Neutrophil (primary cell): ENCODE results near the gene RABL6.

ENCODE experiments used
- H3K27ac ChIP-seq: fragments of 200-600 bp; sonication (generic); 2 replicates; pipeline ENCODE4 v1.5.1; 2016; ENCODE audit warnings: mild to moderate bottlenecking, moderate library complexity
- H3K27me3 ChIP-seq: fragments of 200-600 bp; sonication (generic); 2 replicates; pipeline ENCODE4 v1.6.0; 2016; ENCODE audit warnings: mild to moderate bottlenecking
- H3K36me3 ChIP-seq: fragments of 200-600 bp; sonication (generic); 2 replicates; pipeline ENCODE4 v1.5.1; 2017
- H3K4me1 ChIP-seq, 2 experiments: fragments of 200-600 bp in 1 of 2; sonication (generic) in 1 of 2; 1 replicate in 1 of 2; 2 replicates in 1 of 2; pipeline versions ENCODE4 v1.5.1 to v1.6.1; 2013 to 2016; ENCODE audit warnings: low read depth in 1 of 2, low read length in 1 of 2, mild to moderate bottlenecking in 1 of 2, moderate library complexity in 1 of 2; ENCODE audit not compliant: control insufficient read depth in 1 of 2, insufficient read depth in 1 of 2
- H3K4me3 ChIP-seq, 2 experiments: fragments of 200-600 bp in 1 of 2; sonication (generic) in 1 of 2; 1 replicate in 1 of 2; 2 replicates in 1 of 2; pipeline ENCODE4 v1.5.1; 2013 to 2016; ENCODE audit warnings: low read depth in 1 of 2, low read length in 1 of 2, mild to moderate bottlenecking in 1 of 2, moderate library complexity in 1 of 2
- H3K9me3 ChIP-seq: fragments of 200-600 bp; sonication (generic); 2 replicates; pipeline ENCODE4 v1.5.1; 2016
- TF ChIP-seq, protein P1 (sequence below): fragments of 200-600 bp; sonication (generic); IDR thresholded peaks from 2 replicates; pipeline ENCODE4 v1.5.1; 2016; ENCODE audit warnings: antibody characterized with exemption

Gene RABL6

DNA sequence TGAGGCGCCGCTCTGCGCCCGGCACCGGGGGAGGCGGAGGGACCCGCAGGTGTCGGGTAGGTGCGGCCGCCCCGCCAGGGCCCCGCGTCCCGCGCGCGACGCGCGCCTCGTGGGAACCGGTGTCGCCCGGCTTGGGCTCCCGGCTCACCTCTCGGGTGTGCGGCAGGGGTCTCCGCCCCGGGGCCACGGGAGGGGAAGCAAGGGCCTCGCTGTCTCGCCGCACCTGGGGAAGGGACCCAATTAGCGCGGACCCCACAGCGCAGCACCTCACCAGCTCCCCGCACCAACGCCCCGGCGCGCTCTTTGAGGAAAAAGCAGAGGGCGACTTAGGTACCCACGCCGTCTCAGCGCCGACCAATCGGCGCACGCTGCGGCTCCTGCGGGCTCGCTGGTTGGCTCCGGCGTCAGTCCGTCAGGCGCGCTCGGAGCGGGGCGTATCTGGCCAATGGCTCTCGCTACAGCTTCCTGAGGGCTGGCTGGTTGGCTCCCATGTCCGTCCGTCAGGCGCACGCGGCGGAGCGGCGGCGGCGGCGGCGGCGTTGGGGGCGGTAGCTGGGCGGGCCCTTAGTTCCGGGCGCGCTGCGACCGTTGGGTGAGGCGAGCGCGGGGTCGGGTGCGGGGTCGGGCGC is 78.3 kb downstream of the RABL6 start, which contains the start of gene TRAF2:
Gene TRAF2, plus strand, starts transcription at position 567 of the 629 bp plus-strand sequence. CDS start 12,225 bp downstream, outside the sequence.
- H3K36me3 ChIP-seq, result peaks cover 11% of the 10 kb centered on the region
- peaks cover 19 to 28% of the 10 kb centered on the region in 2 experiments for H3K4me1 ChIP-seq
- H3K4me3 ChIP-seq, result peak within 1 kb of the TSS; percentile 79 to 97
- TF ChIP-seq, protein P1, sequence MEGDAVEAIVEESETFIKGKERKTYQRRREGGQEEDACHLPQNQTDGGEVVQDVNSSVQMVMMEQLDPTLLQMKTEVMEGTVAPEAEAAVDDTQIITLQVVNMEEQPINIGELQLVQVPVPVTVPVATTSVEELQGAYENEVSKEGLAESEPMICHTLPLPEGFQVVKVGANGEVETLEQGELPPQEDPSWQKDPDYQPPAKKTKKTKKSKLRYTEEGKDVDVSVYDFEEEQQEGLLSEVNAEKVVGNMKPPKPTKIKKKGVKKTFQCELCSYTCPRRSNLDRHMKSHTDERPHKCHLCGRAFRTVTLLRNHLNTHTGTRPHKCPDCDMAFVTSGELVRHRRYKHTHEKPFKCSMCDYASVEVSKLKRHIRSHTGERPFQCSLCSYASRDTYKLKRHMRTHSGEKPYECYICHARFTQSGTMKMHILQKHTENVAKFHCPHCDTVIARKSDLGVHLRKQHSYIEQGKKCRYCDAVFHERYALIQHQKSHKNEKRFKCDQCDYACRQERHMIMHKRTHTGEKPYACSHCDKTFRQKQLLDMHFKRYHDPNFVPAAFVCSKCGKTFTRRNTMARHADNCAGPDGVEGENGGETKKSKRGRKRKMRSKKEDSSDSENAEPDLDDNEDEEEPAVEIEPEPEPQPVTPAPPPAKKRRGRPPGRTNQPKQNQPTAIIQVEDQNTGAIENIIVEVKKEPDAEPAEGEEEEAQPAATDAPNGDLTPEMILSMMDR, result peak; percentile 19
- H3K27me3 ChIP-seq, result peaks cover 21% of the 10 kb centered on the region
- H3K9me3 ChIP-seq, result no peaks in the 10 kb centered on the region
- H3K27ac ChIP-seq, result peak within 1 kb of the TSS; percentile 74

DNA sequence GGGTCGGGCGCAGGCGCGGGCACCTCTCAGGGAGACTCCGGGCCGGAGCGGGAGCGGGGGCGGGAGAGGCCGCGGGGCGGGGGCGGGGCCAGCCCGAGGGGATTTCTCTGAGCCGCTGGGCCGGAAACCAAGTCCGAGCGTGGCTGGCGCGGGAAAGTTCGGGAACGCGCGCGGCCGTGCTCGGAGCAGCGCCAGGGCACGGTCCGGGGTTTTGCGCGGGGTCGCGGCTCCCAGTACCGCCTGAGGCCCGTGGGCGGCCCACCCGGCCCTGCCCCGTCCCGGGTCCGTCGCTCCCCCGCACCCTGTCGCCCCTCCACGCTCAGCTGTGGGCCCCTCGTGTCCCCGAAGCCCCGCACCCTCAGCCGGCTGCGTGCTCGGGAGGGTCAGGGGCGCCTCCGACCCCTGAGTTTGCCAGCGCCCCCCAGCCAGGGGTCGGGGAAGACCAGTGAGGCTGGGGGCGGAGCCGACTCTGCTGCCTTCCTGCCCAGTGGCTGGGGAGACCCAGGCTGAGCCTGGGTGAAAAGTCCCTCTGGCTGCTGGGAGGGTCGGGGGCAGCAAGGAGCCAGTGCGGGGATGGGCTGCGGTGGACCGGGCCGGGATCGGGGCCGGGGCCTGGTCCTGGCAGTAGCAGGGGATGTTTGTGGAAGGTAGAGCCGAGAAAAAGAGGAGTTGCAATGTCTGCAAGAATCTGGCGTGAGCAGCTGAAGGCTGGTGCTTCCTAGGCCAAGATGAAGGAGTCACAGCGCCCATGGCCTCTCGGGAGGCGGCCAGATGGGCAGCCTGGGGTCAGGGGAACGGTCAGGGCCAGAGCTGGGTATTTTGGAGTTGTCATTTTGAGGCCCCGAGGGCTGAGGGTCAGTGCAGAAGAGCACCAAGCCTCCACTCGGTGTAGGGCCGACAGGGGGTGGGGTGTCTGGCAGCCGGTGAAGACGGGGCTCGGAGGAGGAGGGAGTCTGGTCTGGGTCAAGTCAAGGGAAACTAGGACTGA is 79.2 kb downstream of the RABL6 start:
- Histone ChIP-seq H3K4me1 (peaks cover 19 to 28% of the 10 kb centered on the region in 2 experiments), H3K4me3 (peak overlapping the region; percentile 79 to 97), H3K27ac (peak overlapping the region; percentile 74), H3K9me3 (no peaks in the 10 kb centered on the region), H3K36me3 (peaks cover 11% of the 10 kb centered on the region), H3K27me3 (peaks cover 12% of the 10 kb centered on the region)
- TF ChIP-seq, protein P1, result no peak

- Histone ChIP-seq H3K27me3 (no peaks in the 10 kb centered on the region), H3K4me1 (peaks cover 19 to 20% of the 10 kb centered on the region in 2 experiments), H3K9me3 (no peaks in the 10 kb centered on the region), H3K36me3 (peaks cover 19% of the 10 kb centered on the region), H3K27ac (no peak overlapping the region), H3K4me3 (no peak overlapping the region)
- TF ChIP-seq, protein P1, result no peak
These were observed 80.7 kb downstream of the RABL6 start for GRCh38 chr9:136888454-136888853.

- H3K4me1 ChIP-seq, result peaks cover 19 to 20% of the 10 kb centered on the region in 2 experiments
- no peak overlapping the region for H3K27ac ChIP-seq
- H3K9me3 ChIP-seq, result no peaks in the 10 kb centered on the region
- TF ChIP-seq, protein P1, result no peak
- no peaks in the 10 kb centered on the region for H3K27me3 ChIP-seq
- no peak overlapping the region for H3K4me3 ChIP-seq
- peaks cover 19% of the 10 kb centered on the region for H3K36me3 ChIP-seq
These were observed 82.1 kb downstream of the RABL6 start for GRCh38 chr9:136889858-136890257.

DNA sequence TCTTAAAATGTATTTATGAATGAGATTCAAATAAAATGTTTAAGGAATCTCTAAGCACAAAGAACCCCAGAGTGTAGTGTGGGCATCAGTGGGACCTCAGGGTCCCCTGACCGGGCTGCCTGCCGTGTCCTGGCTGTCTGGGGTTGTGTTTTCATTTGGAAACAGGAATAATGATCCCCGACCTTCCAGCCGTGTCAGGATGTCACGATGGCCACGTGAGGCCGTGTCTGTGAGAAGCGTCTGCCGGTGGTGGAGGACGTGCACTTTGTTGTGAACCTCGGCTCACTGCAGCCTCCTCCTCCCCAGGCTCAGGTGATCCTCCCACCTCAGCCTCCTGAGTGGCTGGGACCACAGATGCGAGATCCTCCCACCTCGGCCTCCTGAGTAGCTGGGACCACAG is 82.9 kb downstream of the RABL6 start:
- TF ChIP-seq, protein P1, result no peak
- H3K27ac ChIP-seq, result no peak overlapping the region
- H3K9me3 ChIP-seq, result no peaks in the 10 kb centered on the region

More for the DNA sequence above, 82.9 kb downstream of the RABL6 start:
- peaks cover 25% of the 10 kb centered on the region for H3K36me3 ChIP-seq
- H3K27me3 ChIP-seq, result no peaks in the 10 kb centered on the region
- H3K4me1 ChIP-seq, result peaks cover 16% of the 10 kb centered on the region in 2 experiments
- no peak overlapping the region for H3K4me3 ChIP-seq
